ENCODE data around the gene ISY1. TPM values are rescaled to one million over a fixed set of nuclear protein-coding genes. Genes with fewer than 3 reads are reported as not detected.

Gene ISY1
- total and polyA plus RNA-seq, 3 experiments from 2014 or later, result 84.6 to 94.7 (median 91.6) TPM

DNA sequence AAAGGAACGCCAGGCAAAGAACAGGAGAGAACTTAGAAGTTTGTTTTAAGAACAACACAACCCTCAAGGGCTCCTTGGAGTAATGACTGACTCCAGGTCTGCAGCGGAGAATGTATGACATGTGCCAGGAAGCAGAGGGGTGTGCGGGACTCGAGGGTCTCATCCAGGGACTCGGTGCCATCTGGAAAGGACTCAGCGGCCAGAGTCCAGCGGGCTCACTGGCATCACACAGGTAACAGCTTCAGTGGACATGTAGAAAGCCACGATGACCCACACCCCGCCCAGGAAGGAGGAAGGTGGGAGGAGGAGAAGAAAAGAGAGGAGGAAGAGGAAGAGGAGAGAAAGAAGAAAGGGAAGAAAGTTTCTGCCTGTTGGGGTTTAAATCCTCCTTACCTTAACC is 78.8 kb downstream of the ISY1 start:
- H3K27ac ChIP-seq (ENCODE audit: low read depth, low read length), result peak overlapping the region; percentile 9
- POLR2A ChIA-PET, result no interaction called here
- H3K4me3 Mint-ChIP-seq, result no peak overlapping the region

GRCh38 chr3:129081503-129081902 is 79.4 kb downstream of the ISY1 start:
- Histone ChIP-seq H3K27me3 (ENCODE audit: insufficient read depth, low read length, poor library complexity, severe bottlenecking) (no peaks in the 10 kb centered on the region), H3K36me3 (ENCODE audit: insufficient read depth, low read length) (no peaks in the 10 kb centered on the region), H3K9me3 (ENCODE audit: low read length) (no peaks in the 10 kb centered on the region), H3K4me1 (ENCODE audit: insufficient read depth, low read length) (no peaks in the 10 kb centered on the region), H3K27ac (ENCODE audit: low read depth, low read length) (peak overlapping the region; percentile 9), H3K4me3 (ENCODE audit: low read length) (no peak overlapping the region)
- no peaks in the 10 kb centered on the region for H3K36me3 Mint-ChIP-seq
- POLR2A ChIA-PET, result no interaction called here
- CTCF ChIA-PET, result no interaction called here
- H3K4me3 Mint-ChIP-seq, result no peak overlapping the region
- H3K4me1 Mint-ChIP-seq, result peaks cover 0 to 4% (median 2%) of the 10 kb centered on the region in 3 donors
- no peaks in the 10 kb centered on the region for H3K9me3 Mint-ChIP-seq
- no peak for DNase-seq
- H3K27ac Mint-ChIP-seq, result peak overlapping the region in 1 of 8 donors; percentile 19
- H3K27me3 Mint-ChIP-seq, result no peaks in the 10 kb centered on the region

More for the DNA sequence above, 78.8 kb downstream of the ISY1 start:
- peaks cover 0 to 4% (median 2%) of the 10 kb centered on the region in 3 donors for H3K4me1 Mint-ChIP-seq
- Histone ChIP-seq H3K9me3 (ENCODE audit: low read length) (no peaks in the 10 kb centered on the region), H3K4me1 (ENCODE audit: insufficient read depth, low read length) (no peaks in the 10 kb centered on the region), H3K4me3 (ENCODE audit: low read length) (no peak overlapping the region), H3K36me3 (ENCODE audit: insufficient read depth, low read length) (no peaks in the 10 kb centered on the region), H3K27me3 (ENCODE audit: insufficient read depth, low read length, poor library complexity, severe bottlenecking) (no peaks in the 10 kb centered on the region)
- H3K27ac Mint-ChIP-seq, result peak overlapping the region in 2 of 8 donors; percentile 6 to 19
- H3K27me3 Mint-ChIP-seq, result no peaks in the 10 kb centered on the region
- H3K36me3 Mint-ChIP-seq, result no peaks in the 10 kb centered on the region
- no peaks in the 10 kb centered on the region for H3K9me3 Mint-ChIP-seq
- no peak for DNase-seq
- CTCF ChIA-PET, result no interaction called here

- H3K9me3 Mint-ChIP-seq, result no peaks in the 10 kb centered on the region
- Histone ChIP-seq H3K4me1 (ENCODE audit: insufficient read depth, low read length) (no peaks in the 10 kb centered on the region), H3K9me3 (ENCODE audit: low read length) (no peaks in the 10 kb centered on the region), H3K27ac (ENCODE audit: low read depth, low read length) (no peak overlapping the region), H3K36me3 (ENCODE audit: insufficient read depth, low read length) (no peaks in the 10 kb centered on the region), H3K27me3 (ENCODE audit: insufficient read depth, low read length, poor library complexity, severe bottlenecking) (no peaks in the 10 kb centered on the region), H3K4me3 (ENCODE audit: low read length) (no peak overlapping the region)
- no peaks in the 10 kb centered on the region for H3K27me3 Mint-ChIP-seq
- ChIA-PET CTCF (interaction anchor here (1.5 kb wide), 1 partner anchor 9 kb away, joined by 3 read pairs; no protein-coding TSS in a partner anchor), POLR2A (no interaction called here)
- H3K4me3 Mint-ChIP-seq, result no peak overlapping the region
- H3K27ac Mint-ChIP-seq, result peak overlapping the region in 1 of 8 donors; percentile 88
- no peaks in the 10 kb centered on the region for H3K36me3 Mint-ChIP-seq
- no peak for DNase-seq
- peaks cover 0 to 2% (median 2%) of the 10 kb centered on the region in 3 donors for H3K4me1 Mint-ChIP-seq
Observed at GRCh38 chr3:129078510-129078909, 82.4 kb downstream of the ISY1 start.

Other genes with a start within 250 kb of the ISY1 start
- gene CFAP92, start 167.0 kb downstream of the ISY1 start, total RNA-seq, result under 1 TPM in 1 of 2 experiments, not detected in 1; 0.13 TPM
- gene CFAP92, start 167.0 kb downstream of the ISY1 start, polyA plus RNA-seq, result 0.24 TPM
- under 1 TPM in 1 of 2 experiments, not detected in 1; 0.11 TPM for gene EFCC1, start 159.8 kb downstream of the ISY1 start, total RNA-seq
- gene EFCC1, start 159.8 kb downstream of the ISY1 start, polyA plus RNA-seq, result 0.22 TPM
- gene GP9, start 100.3 kb downstream of the ISY1 start, total RNA-seq, result not detected
- gene GP9, start 100.3 kb downstream of the ISY1 start, polyA plus RNA-seq, result not detected
- gene RAB43, start 39.3 kb downstream of the ISY1 start, total RNA-seq, result 10 to 100 TPM; 22.9 to 28.6 TPM
- 14.9 TPM for gene RAB43, start 39.3 kb downstream of the ISY1 start, polyA plus RNA-seq
- 100 to 1,000 TPM; 474 to 487 TPM for gene CNBP, start 22.8 kb upstream of the ISY1 start, total RNA-seq
- gene CNBP, start 22.8 kb upstream of the ISY1 start, polyA plus RNA-seq, result 931 TPM
- 100 to 1,000 TPM; 134 to 136 TPM for gene COPG1, start 88.5 kb upstream of the ISY1 start, total RNA-seq
- 101 TPM for gene COPG1, start 88.5 kb upstream of the ISY1 start, polyA plus RNA-seq
- 10 to 100 TPM; 64.3 to 64.6 TPM for gene HMCES, start 117.8 kb upstream of the ISY1 start, total RNA-seq
- 97.9 TPM for gene HMCES, start 117.8 kb upstream of the ISY1 start, polyA plus RNA-seq